OCI-LY1 (cell line): ENCODE measurements around the gene COL23A1.

Source experiments
- H2AFZ ChIP-seq: fragments of 200-600 bp; sonication (generic), shearing (Covaris generic); 2 replicates; pipeline ENCODE4 v1.6.0; 2014; ENCODE audit warnings: antibody characterized with exemption, mild to moderate bottlenecking, low read length
- H3F3A ChIP-seq: fragments of 200-600 bp; sonication (generic), shearing (Covaris generic); 2 replicates; pipeline ENCODE4 v1.6.0; 2014; ENCODE audit warnings: mild to moderate bottlenecking, antibody characterized with exemption, low read length, moderate library complexity; ENCODE audit not compliant: insufficient read depth
- H3K27ac ChIP-seq: fragments of 200-600 bp; sonication (generic); 2 replicates; pipeline ENCODE4 v1.5.1; 2014; ENCODE audit warnings: low read length, mixed run types, mild to moderate bottlenecking, low read depth; ENCODE audit not compliant: poor library complexity, severe bottlenecking
- H3K27me3 ChIP-seq: fragments of 200-600 bp; sonication (generic); 2 replicates; pipeline ENCODE4 v1.6.0; 2014; ENCODE audit warnings: antibody characterized with exemption, mild to moderate bottlenecking, low read length, moderate library complexity; ENCODE audit not compliant: insufficient read depth
- H3K36me3 ChIP-seq: fragments of 200-600 bp; sonication (generic); 2 replicates; pipeline ENCODE4 v1.6.1; 2014; ENCODE audit warnings: mild to moderate bottlenecking, antibody characterized with exemption, low read length, moderate library complexity, mixed read lengths; ENCODE audit not compliant: insufficient read depth
- H3K4me1 ChIP-seq: fragments of 200-600 bp; sonication (generic); 2 replicates; pipeline ENCODE4 v1.5.1; 2014; ENCODE audit warnings: mild to moderate bottlenecking, low read length, moderate library complexity; ENCODE audit not compliant: insufficient read depth, severe bottlenecking
- H3K4me2 ChIP-seq: fragments of 200-600 bp; sonication (generic), shearing (Covaris generic); 2 replicates; pipeline ENCODE4 v1.6.1; 2014; ENCODE audit warnings: low read length
- H3K4me3 ChIP-seq: fragments of 200-600 bp; sonication (generic); 2 replicates; pipeline ENCODE4 v1.5.1; 2014; ENCODE audit warnings: low read length, low read depth, mild to moderate bottlenecking, mixed read lengths; ENCODE audit not compliant: poor library complexity, severe bottlenecking
- H3K79me2 ChIP-seq: fragments of 200-600 bp; shearing (Covaris generic); 2 replicates; pipeline ENCODE4 v1.6.1; 2016; ENCODE audit warnings: mixed run types, low read length, mixed read lengths; ENCODE audit not compliant: insufficient read depth
- H3K9ac ChIP-seq: fragments of 200-600 bp; sonication (generic), shearing (Covaris generic); 2 replicates; pipeline ENCODE4 v1.6.1; 2014; ENCODE audit warnings: mild to moderate bottlenecking, low read length, mixed read lengths
- H3K9me2 ChIP-seq: fragments of 200-600 bp; sonication (generic), shearing (Covaris generic); 2 replicates; pipeline ENCODE4 v1.6.1; 2014; ENCODE audit warnings: low read depth, mild to moderate bottlenecking, low read length, mixed read lengths
- H3K9me3 ChIP-seq: fragments of 200-600 bp; shearing (Covaris generic); 2 replicates; pipeline ENCODE4 v1.6.1; 2014; ENCODE audit warnings: low read length, mixed read lengths
- H4K20me1 ChIP-seq: fragments of 200-600 bp; sonication (generic), shearing (Covaris generic); 2 replicates; pipeline ENCODE4 v1.6.0; 2016; ENCODE audit warnings: mild to moderate bottlenecking, low read length; ENCODE audit not compliant: insufficient read depth
- CTCF ChIP-seq: fragments of 200-600 bp; sonication (generic), shearing (Covaris generic); IDR thresholded peaks from 2 replicates; pipeline ENCODE4 v1.5.1; 2017; ENCODE audit warnings: mild to moderate bottlenecking, antibody characterized with exemption, low read length, moderate library complexity, mixed read lengths
- EZH2 ChIP-seq: fragments of 200-600 bp; sonication (generic), shearing (Covaris generic); IDR thresholded peaks from 2 replicates; pipeline ENCODE4 v1.8.0; 2017; ENCODE audit warnings: borderline replicate concordance, mixed run types, mild to moderate bottlenecking, antibody characterized with exemption, low read length, moderate library complexity, mixed read lengths

COL23A1 gene

GRCh38 chr5:178560911-178561310 is 29.3 kb downstream of the COL23A1 start:
- Histone ChIP-seq H3K27ac (no peak overlapping the region), H4K20me1 (no peaks in the 10 kb centered on the region), H3K4me2 (no peak overlapping the region), H3K36me3 (no peaks in the 10 kb centered on the region), H2AFZ (no peak overlapping the region), H3K4me1 (no peaks in the 10 kb centered on the region), H3K9me2 (no peaks in the 10 kb centered on the region), H3K4me3 (no peak overlapping the region), H3K9me3 (no peaks in the 10 kb centered on the region), H3K9ac (no peak overlapping the region), H3K79me2 (no peaks in the 10 kb centered on the region), H3K27me3 (no peaks in the 10 kb centered on the region), H3F3A (no peaks in the 10 kb centered on the region)
- no peak for TF ChIP-seq EZH2
- no peak for TF ChIP-seq CTCF

GRCh38 chr5:178557416-178557815 is 32.8 kb downstream of the COL23A1 start:
- Histone ChIP-seq H3K36me3 (no peaks in the 10 kb centered on the region), H3K4me3 (no peak overlapping the region), H3K4me2 (no peak overlapping the region), H3K27ac (no peak overlapping the region), H3K9me2 (no peaks in the 10 kb centered on the region), H3K4me1 (no peaks in the 10 kb centered on the region), H4K20me1 (no peaks in the 10 kb centered on the region), H3K79me2 (no peaks in the 10 kb centered on the region), H3K27me3 (peaks cover 4% of the 10 kb centered on the region; the same call in 1 of the 2 replicates), H3K9me3 (no peaks in the 10 kb centered on the region), H2AFZ (no peak overlapping the region), H3K9ac (no peak overlapping the region), H3F3A (no peaks in the 10 kb centered on the region)
- TF ChIP-seq EZH2 (no peak), CTCF (no peak)

GRCh38 chr5:178555771-178556211 is 34.4 kb downstream of the COL23A1 start:
- no peak overlapping the region for H3K27ac ChIP-seq
- H3K36me3 ChIP-seq = no peaks in the 10 kb centered on the region
- TF ChIP-seq EZH2 (no peak), CTCF (no peak)
- H2AFZ ChIP-seq = no peak overlapping the region
- H3K9me3 ChIP-seq = no peaks in the 10 kb centered on the region
- no peak overlapping the region for H3K4me3 ChIP-seq
- no peaks in the 10 kb centered on the region for H3K9me2 ChIP-seq
- no peaks in the 10 kb centered on the region for H3K79me2 ChIP-seq
- H4K20me1 ChIP-seq = no peaks in the 10 kb centered on the region
- H3F3A ChIP-seq = no peaks in the 10 kb centered on the region
- H3K9ac ChIP-seq = no peak overlapping the region
- no peak overlapping the region for H3K4me2 ChIP-seq
- H3K27me3 ChIP-seq = peaks cover 4% of the 10 kb centered on the region; the same call in 1 of the 2 replicates
- H3K4me1 ChIP-seq = no peaks in the 10 kb centered on the region
